Left forelimb (tissue), 1 donor: Measurements from ENCODE around the gene GPHN.

Experiments
- DNase-seq: peaks from one replicate; pipeline ENCODE4 v3.0.0-alpha.2; 2018; ENCODE audit warnings: low spot score

The GPHN gene

DNA sequence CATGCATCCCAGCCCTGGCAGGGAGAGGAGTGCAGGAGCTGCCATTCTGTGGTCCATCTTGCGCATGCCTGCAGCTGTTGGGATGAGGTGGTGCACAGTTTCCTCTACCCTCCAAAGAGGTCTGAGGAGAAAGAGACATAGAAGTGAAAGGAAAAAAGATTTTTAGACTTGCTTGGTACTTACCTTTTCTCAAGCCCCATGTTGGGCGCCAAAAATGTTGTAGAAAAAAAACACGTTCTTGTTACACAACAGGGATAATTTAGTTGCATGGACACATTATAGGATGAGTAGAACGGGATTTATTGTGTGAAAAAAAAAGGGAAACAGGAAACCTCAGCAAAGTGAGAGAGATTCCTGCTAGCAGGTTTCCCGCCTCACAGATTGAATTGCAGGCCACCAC, 436.9 kb downstream of the GPHN start:
- no peak for DNase-seq

DNA sequence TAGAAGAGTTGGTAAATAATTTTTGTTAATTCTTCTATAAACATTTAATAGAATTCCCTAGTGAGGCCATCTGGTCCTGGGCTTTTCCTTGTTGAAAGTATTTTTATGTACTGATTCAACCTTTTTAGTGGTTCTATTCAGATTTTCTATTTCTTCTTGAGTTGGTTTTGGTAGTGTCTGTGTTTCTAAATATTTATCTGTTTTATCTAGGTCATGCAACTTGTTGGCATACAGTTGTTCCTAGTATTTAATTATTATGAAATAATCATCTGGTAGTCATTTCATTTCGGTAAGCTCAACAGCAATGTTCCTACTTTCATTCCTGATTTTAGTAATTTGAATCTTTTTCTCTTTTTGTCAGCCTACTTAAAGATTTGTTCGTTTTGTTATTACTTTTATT, 447.2 kb downstream of the GPHN start:
- no peak for DNase-seq

DNA sequence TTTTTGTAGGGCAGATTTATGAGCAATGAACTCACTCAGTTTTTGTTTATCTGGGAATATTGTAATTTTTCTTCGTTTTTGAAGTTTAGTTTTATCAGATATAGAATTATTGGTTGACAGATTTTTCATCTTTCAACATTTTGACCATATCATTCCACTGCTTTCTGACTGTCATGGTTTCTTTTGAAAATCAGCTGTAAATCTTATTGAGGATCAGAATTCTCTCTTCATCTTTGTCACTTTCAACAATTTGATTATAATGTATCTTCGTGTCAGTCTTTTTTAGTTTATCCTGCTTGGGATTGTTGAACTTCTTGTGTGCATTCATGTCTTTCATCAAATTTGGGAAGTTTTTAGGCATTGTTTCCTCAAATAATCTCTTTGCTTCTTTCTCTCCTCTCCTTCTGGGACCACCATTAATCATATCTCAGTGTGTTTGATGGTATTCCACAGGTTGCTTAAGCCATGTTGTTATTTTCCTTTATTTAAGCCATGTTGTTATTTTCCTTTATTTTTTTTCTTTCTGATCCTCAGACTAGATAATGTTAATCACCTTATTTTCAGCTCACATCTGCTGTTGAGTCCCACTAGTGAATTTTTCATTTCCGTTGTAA, 451.6 kb downstream of the GPHN start:
- no peak for DNase-seq

DNA sequence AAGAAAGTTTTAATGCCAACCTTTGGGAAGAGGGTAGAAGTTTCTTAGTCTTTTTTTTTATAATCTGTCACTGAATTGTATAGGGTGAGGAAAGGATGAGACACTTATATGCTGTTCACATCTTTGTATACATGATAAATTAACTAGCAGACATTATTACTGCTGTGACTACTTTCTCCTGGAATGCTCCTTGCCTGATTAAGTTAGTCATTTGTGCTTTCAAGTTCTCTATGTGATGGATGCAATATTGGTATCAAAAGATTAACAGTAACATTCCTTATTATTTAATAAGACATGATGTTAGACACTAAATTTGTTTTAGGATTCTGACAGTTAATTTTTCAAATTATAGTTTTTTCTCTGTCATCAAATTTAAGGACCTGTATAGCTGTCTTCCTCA, 457.9 kb downstream of the GPHN start:
- no peak for DNase-seq

DNA sequence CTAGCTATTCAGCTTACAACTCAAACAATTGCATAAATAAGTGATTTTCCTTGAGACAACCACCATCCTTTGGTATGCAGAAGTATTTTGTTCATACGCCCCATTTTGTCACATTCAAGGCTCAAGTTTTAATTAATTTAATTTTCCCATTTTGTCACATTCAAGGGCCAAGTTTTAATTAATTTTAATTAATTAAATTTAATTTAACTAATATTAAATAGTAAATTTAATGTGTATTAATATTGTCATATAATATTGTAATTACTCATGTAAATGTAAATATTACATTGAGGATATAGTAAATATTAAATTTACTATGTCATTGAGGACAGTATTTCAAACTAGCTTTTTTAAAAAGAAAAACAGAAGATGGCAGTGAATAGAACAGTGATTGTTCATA, 464.5 kb downstream of the GPHN start:
- DNase-seq = no peak

DNA sequence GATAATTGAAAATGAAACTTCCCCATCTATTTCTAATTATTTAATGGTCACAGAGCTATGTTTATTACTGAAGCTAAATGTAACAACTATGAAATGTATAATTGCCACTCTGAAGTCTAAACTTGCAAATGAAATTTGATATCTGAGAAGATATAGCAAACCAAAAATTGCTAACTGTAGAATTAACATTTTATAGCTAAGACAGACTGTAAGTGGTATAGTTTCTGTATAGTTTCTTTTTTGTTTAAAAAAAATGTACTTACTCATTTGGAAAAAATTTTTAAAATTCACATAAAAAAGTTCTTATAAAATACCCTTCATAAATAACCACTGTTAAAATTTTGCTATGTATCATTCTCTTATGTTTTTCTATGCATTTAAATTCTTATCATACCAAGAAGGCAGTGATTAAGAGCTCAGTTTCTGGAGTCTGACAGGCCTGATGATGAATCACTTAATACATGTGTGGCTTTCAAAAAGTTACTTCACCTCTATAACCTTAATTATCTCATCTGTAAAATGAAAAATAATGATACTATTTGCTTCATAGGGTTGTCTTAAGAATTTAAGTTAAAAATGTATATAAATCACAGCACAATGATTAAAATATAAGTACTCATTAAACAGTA, 466.6 kb downstream of the GPHN start:
- no peak for DNase-seq

DNA sequence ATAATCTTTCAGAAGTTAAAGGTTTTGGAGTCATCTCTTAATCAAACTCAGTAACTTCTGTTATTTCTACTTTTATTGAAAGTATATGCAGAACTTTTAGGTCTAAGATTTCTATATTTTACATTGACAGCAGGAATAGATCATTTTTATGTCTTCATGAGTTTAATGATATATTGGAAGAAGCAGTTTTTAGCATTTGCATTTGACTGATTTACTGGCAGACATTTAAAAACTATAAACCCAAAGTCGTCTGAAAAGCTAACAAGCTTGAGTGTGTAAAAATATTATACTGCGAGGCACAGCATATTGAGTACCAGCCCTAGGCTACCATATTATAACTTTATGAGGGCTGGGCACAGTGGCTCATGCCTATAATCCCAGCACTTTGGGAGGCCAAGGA, 467.3 kb downstream of the GPHN start:
- DNase-seq = no peak

DNA sequence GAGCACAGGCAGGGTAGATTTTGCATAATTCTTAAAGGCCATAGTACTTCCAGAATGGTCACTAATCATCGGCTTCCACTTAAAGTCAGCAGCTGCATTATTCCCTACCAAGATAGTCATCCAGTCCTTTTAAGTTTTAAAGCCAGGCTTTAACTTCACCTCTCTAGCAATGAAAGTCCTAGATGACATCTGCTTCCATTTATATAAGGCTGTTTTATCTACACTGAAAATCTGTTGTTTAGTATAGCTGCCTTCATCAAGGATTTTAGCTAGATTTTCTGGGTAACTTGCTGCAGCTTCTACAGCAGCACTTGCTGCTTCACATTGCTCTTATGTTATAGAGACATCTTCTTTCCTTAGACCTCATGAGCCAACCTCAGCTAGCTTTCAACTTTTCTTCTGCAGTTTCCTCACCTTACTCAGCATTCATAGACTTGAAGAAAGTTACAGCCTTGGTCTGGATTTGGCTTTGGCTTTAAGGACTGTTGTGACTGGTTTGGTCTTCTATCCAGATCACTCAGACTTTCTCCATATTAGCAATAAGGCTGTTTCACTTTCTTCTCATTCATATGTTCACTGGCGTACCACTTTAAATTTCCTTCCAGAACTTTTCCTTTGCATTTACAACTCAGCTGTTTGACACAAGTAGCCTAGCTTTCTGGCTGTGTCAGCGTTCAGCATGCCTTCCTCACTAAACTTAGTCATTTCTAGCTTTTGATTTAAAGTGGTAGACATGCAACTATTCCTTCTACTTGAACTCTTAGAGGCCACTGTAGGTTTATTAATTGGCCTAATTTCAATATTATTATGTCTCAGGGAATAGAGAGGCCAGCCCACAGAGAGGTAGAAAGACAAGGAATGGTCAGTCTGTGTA, 471.4 kb downstream of the GPHN start:
- DNase-seq = no peak

DNA sequence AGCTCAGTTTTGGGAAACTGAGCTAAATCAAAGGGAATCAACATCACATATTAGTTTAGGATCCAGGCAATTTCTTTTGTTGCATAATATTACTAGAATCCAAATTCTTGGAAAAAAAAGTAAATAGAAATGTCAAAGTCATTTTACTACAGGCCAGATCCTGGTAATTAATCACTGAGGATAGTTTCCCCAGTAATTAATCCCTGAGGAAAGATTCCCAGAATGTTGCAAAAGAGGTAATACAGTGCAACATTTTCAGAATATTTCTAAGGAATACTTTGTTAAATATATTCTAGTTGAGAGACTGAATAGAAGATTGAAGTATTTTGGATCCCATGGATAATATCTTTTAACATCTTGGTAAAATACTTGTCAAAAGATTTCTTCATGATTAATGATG, 474.3 kb downstream of the GPHN start:
- no peak for DNase-seq

DNA sequence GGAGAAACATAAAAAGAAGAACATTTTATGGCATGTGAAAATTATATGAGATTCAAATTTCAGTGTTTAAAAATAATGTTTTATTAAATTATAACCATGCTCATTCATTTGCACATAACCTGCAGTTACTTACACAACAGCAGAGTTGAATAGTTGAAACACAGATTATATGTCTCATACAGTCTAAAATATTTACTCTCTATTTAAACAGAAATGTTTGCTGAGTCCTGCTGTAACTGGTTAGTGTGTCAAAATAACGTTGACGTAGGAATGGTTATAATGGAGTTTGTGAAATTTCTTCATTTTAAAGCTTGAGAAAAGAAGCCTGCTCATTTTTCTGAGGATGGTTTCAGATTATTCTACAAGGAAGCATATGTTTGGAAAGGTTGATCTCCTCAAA, 484.8 kb downstream of the GPHN start:
- no peak for DNase-seq

DNA sequence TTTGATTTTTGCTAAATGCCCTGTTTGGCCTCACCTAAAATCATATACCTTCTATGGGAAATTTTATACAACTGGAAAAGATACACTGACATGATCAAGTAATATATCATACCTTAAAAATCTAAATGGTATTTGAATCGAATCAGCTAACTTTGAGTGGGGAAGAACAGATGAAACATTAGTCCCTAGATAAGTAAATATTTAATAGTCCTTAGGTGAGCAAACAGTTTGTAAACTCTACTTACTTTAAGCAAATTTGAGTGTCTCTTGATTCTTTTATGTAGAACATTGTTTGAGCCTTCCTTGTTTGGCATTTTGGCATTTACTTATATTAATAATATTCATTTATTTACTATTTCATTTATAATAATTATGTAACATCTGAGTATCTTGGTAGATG, 485.6 kb downstream of the GPHN start:
- DNase-seq = no peak

DNA sequence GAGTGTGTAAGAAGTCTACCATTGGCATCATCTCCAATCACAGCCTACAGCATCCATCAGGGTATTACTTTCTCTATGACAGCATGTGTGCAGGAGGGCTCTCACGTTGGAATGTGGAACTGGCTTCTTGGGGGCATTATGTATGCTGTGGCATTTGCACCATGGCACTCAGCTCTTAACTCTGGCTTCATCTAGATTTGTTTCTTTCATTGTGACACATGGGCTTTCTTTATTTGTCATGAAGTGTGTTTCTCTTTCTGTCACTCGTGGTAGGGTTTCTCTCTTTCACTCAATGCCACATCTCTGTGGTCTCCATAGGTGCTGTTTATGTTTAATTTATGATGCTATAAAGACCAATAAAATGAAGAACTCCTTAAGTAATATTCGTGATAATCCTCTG, 490.1 kb downstream of the GPHN start:
- DNase-seq = no peak

DNA sequence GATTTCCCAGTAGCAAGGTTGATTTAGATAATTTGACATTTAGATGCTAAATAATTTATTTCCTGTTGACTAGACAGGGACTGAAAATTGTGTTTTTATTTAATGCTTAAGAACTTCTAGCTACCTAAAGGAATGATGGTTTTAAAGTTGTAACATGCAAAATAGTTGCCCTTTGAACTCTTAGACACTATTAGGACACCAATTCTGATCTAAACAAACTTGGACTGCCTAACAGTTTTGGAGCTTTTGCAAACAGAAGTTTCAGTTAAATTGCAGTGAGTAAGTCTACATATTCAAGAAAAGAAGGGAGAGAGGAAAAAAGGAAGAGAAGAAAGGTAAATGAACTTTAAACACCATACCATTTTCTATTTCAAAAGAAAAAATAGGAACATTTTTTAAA, 492.0 kb downstream of the GPHN start:
- DNase-seq = no peak

DNA sequence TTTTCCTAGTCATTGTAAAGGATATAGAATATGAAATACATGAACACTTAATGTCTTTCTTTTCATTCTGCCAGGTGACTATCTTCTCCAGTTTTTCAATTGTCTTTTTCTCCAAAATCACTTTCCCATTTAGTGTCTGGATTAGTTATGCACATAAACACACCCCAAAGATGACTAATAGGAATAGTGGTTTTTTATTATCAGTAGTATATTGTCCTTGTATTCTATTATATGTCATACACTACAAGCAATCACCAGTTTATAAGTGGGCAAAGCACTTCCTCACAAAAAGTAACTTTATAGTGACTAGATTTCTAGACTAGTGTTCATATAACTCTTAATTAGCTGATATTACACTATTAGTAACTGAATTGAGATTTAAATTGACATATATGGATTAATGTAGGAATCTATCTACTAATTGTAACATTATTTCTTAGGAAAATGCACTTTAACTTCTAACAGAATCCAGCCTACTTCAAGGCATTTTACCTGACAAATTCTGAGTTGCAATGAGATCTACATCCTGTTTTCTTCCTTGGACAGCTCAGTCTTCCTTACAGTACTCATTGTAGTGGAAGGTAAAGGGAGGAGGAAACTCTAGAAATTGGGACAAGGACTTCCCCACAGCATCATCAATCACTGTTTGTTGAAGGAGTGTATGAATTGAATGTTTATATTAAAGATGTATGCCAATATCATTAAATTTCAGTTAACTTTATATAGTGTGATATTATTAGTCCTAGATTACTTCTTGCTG, 495.2 kb downstream of the GPHN start:
- DNase-seq = no peak

DNA sequence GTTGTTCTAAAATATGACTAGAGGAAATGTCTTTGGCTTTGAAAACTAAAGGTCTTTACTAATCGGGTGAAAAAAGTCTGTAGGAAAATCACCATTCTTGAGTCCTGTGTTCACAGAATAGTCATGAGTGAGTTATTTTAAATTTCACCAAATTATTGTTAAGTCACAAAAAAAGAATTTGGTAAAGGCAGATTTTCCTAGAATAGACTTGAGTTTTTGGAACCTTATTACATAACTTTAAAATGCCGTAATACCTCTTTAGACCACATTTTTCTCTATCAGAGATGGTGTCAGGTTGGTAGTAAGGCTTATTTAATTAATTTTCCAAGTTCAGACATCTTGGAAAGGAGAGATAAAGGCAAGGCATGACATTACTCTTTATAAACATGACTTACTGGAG, 496.6 kb downstream of the GPHN start:
- no peak for DNase-seq

DNA sequence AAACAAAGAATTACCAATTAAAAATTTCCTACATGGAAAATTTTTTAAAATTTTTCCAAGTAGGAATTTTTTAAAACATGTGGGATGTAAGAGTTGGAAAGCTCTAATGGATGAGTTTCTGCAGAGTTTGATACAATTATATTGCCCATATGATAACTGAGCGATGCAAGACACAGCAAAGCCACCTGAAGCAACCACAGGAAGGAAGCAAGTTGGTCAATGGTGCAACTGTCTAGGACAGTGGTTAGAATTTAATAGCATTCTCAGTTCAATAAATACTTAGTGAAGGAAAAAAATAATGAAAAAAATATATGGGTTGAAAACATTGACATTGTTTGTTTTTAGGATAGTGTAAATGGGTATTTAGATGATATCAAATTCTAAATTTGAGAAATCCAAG, 502.7 kb downstream of the GPHN start:
- DNase-seq = no peak

DNA sequence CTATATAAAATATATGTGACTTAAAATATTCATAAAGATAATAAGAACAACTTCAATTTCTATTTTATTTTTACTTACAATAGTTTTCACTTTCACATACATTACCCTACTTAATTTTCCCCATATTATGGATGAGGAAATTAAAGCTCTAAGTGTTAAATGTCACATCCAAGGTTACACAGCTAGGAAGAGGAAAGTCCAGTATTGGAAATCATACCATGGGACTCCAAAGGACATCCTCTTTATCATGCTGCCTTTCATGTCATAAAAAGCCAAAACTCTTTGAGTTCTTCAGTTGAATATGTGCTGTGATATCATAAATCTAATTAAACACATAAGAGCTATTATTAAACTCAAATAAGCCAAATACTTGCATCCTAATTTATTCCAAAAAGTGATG, 508.9 kb downstream of the GPHN start:
- no peak for DNase-seq

DNA sequence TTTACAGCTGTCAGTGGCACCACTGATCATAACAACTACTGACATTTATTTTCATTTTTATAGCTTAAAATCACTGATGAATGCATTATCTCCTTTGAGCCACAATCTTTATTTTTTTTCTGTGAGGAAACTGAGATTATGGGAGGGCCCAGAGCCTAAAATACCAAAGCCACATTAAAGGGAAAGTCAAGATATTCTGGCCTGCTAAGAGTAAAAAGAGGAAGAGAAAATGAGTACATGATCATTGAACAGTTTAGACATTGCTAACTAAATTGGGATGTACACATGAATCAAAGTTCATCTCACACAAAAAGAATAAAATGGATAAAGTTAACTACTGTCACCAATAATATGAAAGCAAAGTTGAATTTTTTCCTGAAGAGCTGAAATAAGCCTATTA, 510.8 kb downstream of the GPHN start:
- DNase-seq = no peak

DNA sequence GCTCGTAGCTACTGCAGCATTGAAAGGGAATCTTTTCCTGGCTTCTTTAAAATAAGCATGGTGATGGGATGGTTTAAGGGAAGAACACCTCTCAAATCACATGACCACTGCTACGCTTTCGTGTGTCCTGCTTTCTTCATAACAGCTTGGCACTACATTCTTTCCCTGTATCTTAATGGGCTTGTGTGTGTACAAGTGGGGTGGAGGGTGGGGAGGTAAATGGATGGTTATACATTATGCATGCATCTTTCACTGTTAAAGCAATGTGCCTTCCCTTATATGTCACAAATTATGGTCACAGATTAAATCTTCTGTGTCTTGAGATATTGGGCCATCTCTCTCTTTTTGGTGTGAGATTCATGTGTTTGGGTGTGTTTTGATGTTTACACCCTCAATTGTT, 511.8 kb downstream of the GPHN start:
- no peak for DNase-seq

DNA sequence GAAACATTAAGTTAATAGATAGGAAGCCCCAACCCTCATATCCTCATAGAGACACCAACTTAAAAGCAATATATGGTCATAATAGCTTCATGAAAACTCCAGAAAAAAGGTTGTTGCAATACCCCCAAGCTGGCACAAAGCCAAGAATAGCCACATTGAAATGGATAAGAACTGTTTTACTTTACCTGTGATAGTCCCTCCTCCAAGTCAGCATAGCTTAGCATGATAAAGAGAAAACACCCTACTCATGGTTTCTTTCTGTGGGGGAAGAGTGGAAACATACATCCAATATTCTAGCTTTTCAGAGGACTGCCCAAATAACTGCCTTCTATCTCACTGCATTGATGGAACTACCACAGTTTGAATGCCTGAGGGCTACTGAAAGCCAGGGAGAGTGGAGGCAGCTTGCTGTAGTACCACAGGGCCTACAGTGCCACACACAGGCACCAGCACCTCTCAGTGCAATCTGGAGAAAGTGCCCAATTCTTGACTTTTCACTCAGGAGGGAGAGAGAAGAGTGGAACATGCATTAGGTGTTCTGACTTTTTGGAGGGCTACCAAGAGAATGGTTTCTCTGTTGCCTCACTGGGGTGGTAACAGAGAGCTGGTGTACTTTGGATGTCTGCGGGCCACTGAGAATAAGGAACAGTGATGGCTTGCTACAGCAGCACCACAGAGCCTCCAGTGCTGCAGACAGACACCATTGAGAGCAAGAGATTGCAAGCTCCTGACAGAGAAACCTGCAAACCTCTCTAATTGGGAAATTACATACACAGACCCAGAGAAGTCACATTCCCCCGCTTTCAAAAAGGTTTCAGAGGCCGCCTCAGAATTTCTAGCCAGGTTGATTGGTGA, 524.2 kb downstream of the GPHN start:
- no peak for DNase-seq

DNA sequence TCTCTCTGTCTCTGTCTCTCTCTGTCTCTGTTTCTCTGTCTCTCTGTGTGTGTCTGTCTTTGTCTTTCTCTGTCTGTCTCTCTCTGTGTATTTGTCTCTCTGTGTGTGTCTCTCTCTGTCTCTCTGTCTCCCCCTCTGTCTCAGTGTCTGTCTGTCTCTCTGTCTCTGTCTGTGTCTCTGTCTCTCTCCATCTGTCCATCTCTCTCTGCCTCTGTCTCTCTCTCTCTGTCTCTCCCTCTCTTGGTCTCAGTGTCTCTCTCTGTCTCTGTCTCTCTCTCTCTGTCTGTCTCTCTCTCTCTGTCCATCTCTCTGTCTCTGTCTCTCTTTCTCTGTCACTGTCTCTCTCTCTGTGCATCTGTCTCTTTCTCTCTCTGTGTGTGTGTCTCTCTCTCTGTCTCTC, 537.5 kb downstream of the GPHN start:
- DNase-seq = no peak

DNA sequence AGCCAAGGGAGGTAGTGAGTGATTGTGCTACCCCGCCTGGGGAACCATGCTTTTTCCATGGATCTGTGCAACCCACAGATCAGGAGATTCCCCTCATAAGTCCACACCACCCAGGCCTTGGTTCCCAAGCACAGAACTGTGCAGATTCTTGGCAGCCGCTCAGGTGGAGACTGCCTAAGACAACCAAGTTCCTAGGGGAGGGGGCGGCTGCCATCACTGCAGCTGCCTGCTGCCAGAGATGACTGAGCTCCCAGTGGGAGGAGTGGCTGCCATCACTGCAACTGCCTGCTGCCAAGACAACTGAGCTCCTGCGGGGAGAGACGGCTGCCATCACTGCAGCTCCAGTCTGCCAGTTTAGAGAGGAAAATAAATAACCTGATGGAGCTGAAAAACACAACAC, 542.9 kb downstream of the GPHN start:
- no peak for DNase-seq
